Skin epidermis (tissue), 12 donors: ENCODE data around the gene MBD3L1.
A peak's percentile ranks its signal among the peaks of the same experiment; 100 is the strongest.

Source experiments
- H3K27ac ChIP-seq, 21 experiments: fragments of 200-600 bp; sonication (generic) in 11 of 21; one replicate each; pipeline ENCODE4 v1.5.0; 2020; ENCODE audit warnings: mild to moderate bottlenecking in 3 of 21, inconsistent platforms in 2 of 21, moderate library complexity in 2 of 21
- H3K4me3 ChIP-seq, 7 experiments: fragments of 200-600 bp; sonication (generic) in 2 of 7; one replicate each; pipeline ENCODE4 v1.5.0; 2020; ENCODE audit warnings: inconsistent platforms in 2 of 7, mild to moderate bottlenecking in 2 of 7, moderate library complexity in 1 of 7

The MBD3L1 gene

DNA sequence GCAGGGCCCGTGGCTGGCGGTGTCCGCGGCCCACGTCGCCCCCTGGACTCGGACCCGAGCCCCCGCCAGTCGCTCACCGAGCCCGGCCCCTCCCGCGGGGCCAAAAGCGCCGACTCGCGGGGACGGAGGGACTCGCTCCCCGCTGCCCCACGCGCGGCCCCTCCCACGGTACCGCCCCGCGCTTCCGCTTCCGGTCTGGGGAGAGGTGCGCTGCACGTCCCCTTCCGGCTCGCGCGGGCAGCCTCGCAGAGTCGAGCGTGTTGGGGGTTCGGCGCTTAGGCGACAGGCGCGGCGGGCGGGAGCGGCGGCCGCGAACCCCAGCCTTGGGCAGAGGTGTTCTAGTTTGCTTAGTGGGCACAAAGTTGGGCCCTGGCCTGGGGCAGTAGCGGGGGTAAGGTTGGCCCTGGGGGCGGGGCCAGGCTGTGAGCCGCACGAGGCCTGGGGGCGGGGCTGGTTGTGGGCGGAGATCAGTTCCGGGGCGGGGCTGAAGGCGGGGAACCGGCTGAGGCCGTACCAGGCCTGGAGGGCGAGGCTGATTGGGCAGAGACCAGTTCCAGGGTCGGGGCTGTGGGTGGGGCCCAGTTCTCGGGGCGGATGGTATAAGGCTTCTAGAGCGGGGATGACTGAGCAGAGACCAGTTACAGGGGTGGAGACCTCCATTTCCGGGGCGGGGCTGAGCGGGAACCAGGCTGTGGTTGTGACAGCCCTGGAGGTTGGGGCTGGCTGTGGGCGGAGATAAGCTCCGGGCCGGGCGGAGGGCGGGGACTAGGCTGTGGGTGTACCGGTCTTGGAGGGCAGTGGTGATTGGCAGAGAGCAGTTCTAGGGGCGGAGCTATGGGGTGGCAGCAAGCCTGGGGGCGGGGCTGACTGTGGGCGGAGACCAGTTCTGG, at the start of gene MBD3L1, which contains the start of gene ZNF558:
MBD3L1 (plus strand) TSS at position 246 of the 890 bp plus-strand sequence. CDS start 10,302 bp downstream, outside the sequence.
ZNF558 (minus strand) TSS at position 173 of the 890 bp plus-strand sequence. CDS start 9,645 bp downstream, outside the sequence.
- H3K4me3 ChIP-seq, result peak within 1 kb of the TSS; percentile 75 to 94 (median 85)

DNA sequence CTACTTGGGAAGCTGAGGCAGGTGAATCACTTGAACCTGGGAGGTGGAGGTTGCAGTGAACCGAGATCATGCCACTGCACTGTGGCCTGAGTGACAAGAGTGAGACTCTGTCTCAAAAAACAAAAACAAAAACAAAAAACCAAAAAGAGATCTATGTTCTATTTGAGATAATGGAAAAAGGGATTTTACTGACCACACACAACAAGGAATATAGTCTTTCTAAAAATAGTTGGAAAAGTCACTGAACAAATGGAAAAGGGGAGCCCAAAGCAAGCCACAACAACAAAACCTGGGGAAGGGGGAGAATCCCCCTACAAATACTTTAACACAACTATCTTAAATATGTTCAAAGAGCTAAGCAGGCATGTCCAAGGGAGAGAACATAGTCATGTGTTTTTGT, 37.4 kb upstream of the MBD3L1 start:
- H3K27ac ChIP-seq, result no peak overlapping the region
- no peak overlapping the region for H3K4me3 ChIP-seq

More for the DNA sequence above, at the start of gene MBD3L1, which contains the start of gene ZNF558:
- H3K27ac ChIP-seq, result peak within 1 kb of the TSS; percentile 61 to 98 (median 94)

DNA sequence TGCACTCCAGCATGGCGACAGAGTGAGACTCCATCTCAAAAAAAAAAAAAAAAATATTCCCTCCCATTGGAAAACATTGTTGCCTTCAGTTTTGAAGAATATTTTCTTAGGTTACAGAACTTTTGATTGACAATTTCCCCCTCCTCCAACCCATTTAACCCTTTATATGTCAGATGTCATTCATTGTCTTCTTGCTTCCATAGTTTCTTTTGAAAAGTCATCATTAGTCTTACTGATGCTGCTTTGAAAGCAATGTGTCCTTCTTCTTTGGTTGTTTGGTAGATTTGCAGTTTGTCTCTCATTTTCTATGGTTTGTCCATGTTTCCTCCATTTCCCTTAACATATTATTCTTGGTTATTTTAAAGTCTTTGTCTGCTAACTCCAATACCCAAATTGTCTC, 25.5 kb upstream of the MBD3L1 start:
- no peak overlapping the region for H3K4me3 ChIP-seq
- no peak overlapping the region for H3K27ac ChIP-seq

GRCh38 chr19:8811315-8812172, 20.6 kb upstream of the MBD3L1 start:
- Histone ChIP-seq H3K4me3 (no peak overlapping the region), H3K27ac (no peak overlapping the region)

- H3K4me3 ChIP-seq, result no peak overlapping the region
- no peak overlapping the region for H3K27ac ChIP-seq
Measured at GRCh38 chr19:8814176-8814575, 18.0 kb upstream of the MBD3L1 start.

DNA sequence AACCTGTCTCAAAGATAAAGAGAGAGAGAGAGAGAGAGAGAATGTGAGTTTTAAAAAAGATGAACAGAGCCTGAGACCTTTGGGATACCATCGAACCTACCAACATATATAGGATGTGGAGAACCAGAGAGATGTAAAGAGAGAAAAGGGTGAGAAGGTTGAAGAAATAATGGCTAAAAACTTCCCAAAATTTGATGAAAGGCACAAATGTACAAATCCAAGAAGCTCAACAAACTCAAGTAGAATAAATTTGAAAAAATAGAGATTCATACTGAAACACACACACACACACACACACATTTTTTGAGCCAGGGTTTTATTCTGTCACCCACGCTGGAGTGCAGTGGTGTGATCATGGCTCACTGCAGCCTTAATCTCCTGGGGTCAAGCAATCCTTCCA, 16.4 kb upstream of the MBD3L1 start:
- Histone ChIP-seq H3K27ac (no peak overlapping the region), H3K4me3 (no peak overlapping the region)

- Histone ChIP-seq H3K4me3 (no peak overlapping the region), H3K27ac (no peak overlapping the region)
Measured at GRCh38 chr19:8820234-8820633, 11.9 kb upstream of the MBD3L1 start.

GRCh38 chr19:8821748-8822241, 10.4 kb upstream of the MBD3L1 start:
- Histone ChIP-seq H3K4me3 (no peak overlapping the region), H3K27ac (no peak overlapping the region)

- Histone ChIP-seq H3K4me3 (no peak overlapping the region), H3K27ac (no peak overlapping the region)
Measured at GRCh38 chr19:8826371-8826770, 5.8 kb upstream of the MBD3L1 start.

DNA sequence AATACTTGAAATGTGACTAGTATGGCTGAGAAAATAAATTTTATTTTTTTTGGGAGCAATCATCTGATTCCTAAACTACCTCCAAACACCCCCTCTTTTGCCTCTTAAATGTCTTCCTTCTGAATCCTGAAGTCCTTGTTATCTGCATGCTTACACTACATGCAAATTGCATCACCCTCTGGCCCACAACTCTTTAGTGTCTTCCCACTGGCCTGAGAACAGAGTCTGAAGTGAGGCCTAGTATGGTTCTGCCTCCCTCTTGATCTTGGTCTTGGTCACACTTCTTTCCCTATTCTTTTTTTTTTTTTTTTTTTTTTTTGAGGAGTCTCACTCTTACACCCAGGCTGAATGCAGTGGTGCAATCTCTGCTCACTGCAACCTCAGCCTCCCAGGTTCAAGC, 4.9 kb upstream of the MBD3L1 start:
- no peak overlapping the region for H3K27ac ChIP-seq

DNA sequence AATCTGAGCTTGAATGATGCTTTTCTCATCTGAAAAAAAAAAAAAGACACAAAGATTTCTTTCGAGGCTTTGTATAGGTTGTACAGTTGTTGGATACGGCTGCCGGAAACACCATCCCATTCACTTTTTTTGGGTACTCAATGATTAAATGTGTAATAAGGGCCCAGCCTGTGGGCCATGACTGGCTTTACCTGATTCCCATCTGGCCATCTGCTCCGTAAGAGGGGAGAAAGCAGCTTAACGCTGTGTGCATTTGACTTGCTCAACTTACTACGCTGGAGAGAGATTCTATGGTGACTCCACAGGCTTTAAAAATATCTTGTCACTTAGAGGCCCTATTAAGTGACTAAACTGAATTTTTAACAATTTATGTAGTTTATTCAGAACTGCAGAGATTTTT, 804 bp upstream of the MBD3L1 start:
- H3K4me3 ChIP-seq, result peak overlapping the region; percentile 75 to 94 (median 85)
- H3K27ac ChIP-seq, result peak overlapping the region in 20 of 21 experiments; percentile 80 to 98 (median 94)

More for the DNA sequence above, 4.9 kb upstream of the MBD3L1 start:
- H3K4me3 ChIP-seq, result no peak overlapping the region

- Histone ChIP-seq H3K4me3 (peak overlapping the region; percentile 75 to 94 (median 85)), H3K27ac (peak overlapping the region; percentile 61 to 98 (median 94))
Measured at GRCh38 chr19:8831832-8832131, 395 bp upstream of the MBD3L1 start.

- H3K4me3 ChIP-seq, result no peak overlapping the region
- H3K27ac ChIP-seq, result no peak overlapping the region
Measured at GRCh38 chr19:8835446-8835845, 3.3 kb downstream of the MBD3L1 start.

- Histone ChIP-seq H3K4me3 (no peak overlapping the region), H3K27ac (no peak overlapping the region)
Measured at GRCh38 chr19:8835877-8836276, 3.7 kb downstream of the MBD3L1 start.

- no peak overlapping the region for H3K4me3 ChIP-seq
- no peak overlapping the region for H3K27ac ChIP-seq
Measured at GRCh38 chr19:8840708-8841107, 8.5 kb downstream of the MBD3L1 start.

GRCh38 chr19:8846819-8847218, 14.6 kb downstream of the MBD3L1 start:
- H3K27ac ChIP-seq, result no peak overlapping the region

GRCh38 chr19:8849232-8849631, 17.1 kb downstream of the MBD3L1 start:
- no peak overlapping the region for H3K4me3 ChIP-seq
- no peak overlapping the region for H3K27ac ChIP-seq

More at GRCh38 chr19:8846819-8847218, 14.6 kb downstream of the MBD3L1 start:
- H3K4me3 ChIP-seq, result no peak overlapping the region

DNA sequence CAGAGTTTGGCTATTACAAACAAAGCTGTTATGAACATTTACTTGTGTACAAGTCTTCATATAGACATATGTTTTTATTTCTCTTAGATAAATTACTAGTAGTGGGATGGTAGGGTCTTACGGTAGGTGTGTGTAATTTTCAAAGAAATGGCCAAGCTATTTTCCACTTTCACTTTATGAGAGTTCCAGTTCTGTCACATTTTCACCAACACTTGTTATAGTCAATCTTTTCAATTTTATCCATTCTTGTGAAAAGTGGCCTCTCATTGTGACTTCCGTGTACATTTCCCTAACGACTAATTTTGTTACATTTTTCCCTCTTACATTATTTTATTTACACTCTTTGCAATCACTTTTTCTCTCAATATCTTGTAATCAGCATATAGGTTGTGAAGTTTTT, 18.3 kb downstream of the MBD3L1 start:
- Histone ChIP-seq H3K27ac (no peak overlapping the region), H3K4me3 (no peak overlapping the region)

- Histone ChIP-seq H3K27ac (no peak overlapping the region), H3K4me3 (no peak overlapping the region)
Measured at GRCh38 chr19:8858260-8858659, 26.1 kb downstream of the MBD3L1 start.

DNA sequence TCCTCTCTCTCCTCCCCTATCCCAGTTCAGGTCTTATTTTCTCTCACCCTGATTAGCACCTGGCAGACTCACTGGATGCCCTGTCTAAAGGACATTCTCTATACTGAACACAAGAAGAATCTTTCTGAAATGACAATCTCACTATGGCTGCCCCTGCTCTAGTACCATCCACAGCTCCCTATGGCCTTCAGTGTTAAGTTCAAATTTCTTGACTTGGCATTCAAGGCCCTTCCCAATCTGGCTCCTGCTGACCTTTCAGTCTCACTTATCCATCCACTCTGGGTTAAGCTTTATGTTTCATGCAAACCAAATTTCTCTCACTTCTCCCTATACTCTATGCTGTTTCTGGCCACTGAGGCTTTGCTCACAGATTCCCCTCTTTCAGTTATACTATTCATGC, 34.2 kb downstream of the MBD3L1 start:
- Histone ChIP-seq H3K4me3 (no peak overlapping the region), H3K27ac (no peak overlapping the region)
